GM23248 (cell line): ENCODE data around the gene ADAMTS14. TPM values are rescaled to one million over a fixed set of nuclear protein-coding genes. Genes with fewer than 3 reads are reported as not detected.
A peak's percentile ranks its signal among the peaks of the same experiment; 100 is the strongest.
"Not testable (repeated sequence)": the region's sequence is repeated elsewhere in the genome, so short reads cannot be mapped to it uniquely, and the experiment has no call there.

ENCODE experiments used
- DNase-seq: peaks from one replicate; pipeline ENCODE4 v3.0.0-alpha.2; 2015
- H2AFZ ChIP-seq: fragments of 200-600 bp; sonication (generic); 2 replicates; pipeline ENCODE4 v1.6.1; 2016; ENCODE audit warnings: antibody characterized with exemption
- H3F3A ChIP-seq: fragments of 200-600 bp; sonication (generic); 2 replicates; pipeline ENCODE4 v1.6.1; 2016; ENCODE audit warnings: mild to moderate bottlenecking, antibody characterized with exemption, mixed run types; ENCODE audit not compliant: insufficient read depth
- H3K27ac ChIP-seq: fragments of 200-600 bp; sonication (generic); 2 replicates; pipeline ENCODE4 v1.5.1; 2016; ENCODE audit warnings: mild to moderate bottlenecking
- H3K27me3 ChIP-seq: fragments of 200-600 bp; sonication (generic); replicated peaks from 2 replicates; pipeline ENCODE4 v1.6.1; 2016; ENCODE audit warnings: mild to moderate bottlenecking; ENCODE audit not compliant: insufficient read depth
- H3K36me3 ChIP-seq: fragments of 200-600 bp; sonication (generic); 2 replicates; pipeline ENCODE4 v1.6.1; 2016; ENCODE audit warnings: low read depth, mild to moderate bottlenecking
- H3K4me1 ChIP-seq: fragments of 200-600 bp; sonication (generic); 2 replicates; pipeline ENCODE4 v1.6.1; 2016; ENCODE audit warnings: mild to moderate bottlenecking; ENCODE audit not compliant: insufficient read depth
- H3K4me2 ChIP-seq: fragments of 200-600 bp; sonication (generic); one replicate; pipeline ENCODE4 v1.6.1; 2016; ENCODE audit warnings: mild to moderate bottlenecking; ENCODE audit not compliant: unreplicated experiment
- H3K4me3 ChIP-seq: fragments of 200-600 bp; sonication (generic); 2 replicates; pipeline ENCODE4 v1.5.1; 2016; ENCODE audit warnings: mild to moderate bottlenecking
- H3K79me2 ChIP-seq: fragments of 200-600 bp; sonication (generic); 2 replicates; pipeline ENCODE4 v1.6.1; 2016; ENCODE audit warnings: mild to moderate bottlenecking; ENCODE audit not compliant: insufficient read depth
- H3K9ac ChIP-seq: fragments of 200-600 bp; sonication (generic); 2 replicates; pipeline ENCODE4 v1.6.1; 2016; ENCODE audit warnings: mild to moderate bottlenecking
- H3K9me2 ChIP-seq: fragments of 200-600 bp; sonication (generic); 2 replicates; pipeline ENCODE4 v1.6.1; 2016; ENCODE audit warnings: mixed run types, mild to moderate bottlenecking, moderate library complexity; ENCODE audit not compliant: insufficient read depth
- H3K9me3 ChIP-seq: fragments of 200-600 bp; sonication (generic); one replicate; pipeline ENCODE4 v1.6.1; 2017; ENCODE audit warnings: low read depth
- H4K20me1 ChIP-seq: fragments of 200-600 bp; sonication (generic); 2 replicates; pipeline ENCODE4 v1.6.0; 2016; ENCODE audit not compliant: insufficient read depth
- EZH2 ChIP-seq: fragments of 200-600 bp; sonication (generic); IDR thresholded peaks from 2 replicates; pipeline ENCODE4 v1.6.1; 2018; ENCODE audit warnings: antibody characterized with exemption, mild to moderate bottlenecking; ENCODE audit not compliant: insufficient read depth, poor library complexity, severe bottlenecking
- EZH2phosphoT487 ChIP-seq: fragments of 200-600 bp; sonication (generic); IDR thresholded peaks from 2 replicates; pipeline ENCODE4 v1.6.1; 2018; ENCODE audit warnings: antibody characterized with exemption, moderate library complexity, mild to moderate bottlenecking, low read depth; ENCODE audit not compliant: insufficient read depth
- WGBS, 2 experiments: methylation state at CpG; one replicate each; pipeline ENCODE4 v1.1.6; 2015 to 2017; ENCODE audit warnings: low lambda C conversion rate in 2 of 2, low coverage in 1 of 2; ENCODE audit errors: missing lambda C conversion rate in 2 of 2; 5-methylcytosine and 5-hydroxymethylcytosine counted together
- in situ Hi-C: fragments of 300-500 bp; cut with MboI; formaldehyde crosslinking; loops from 2 replicates; pipeline ENCODE4 v1.15.0; 2020
- polyA plus RNA-seq: library from polyadenylated mRNA; unstranded; fragments of >200 nt; fragmentation: Nextera tagmentation; extraction: Ambion mirVana; gene quantifications from 2 replicates; pipeline ENCODE4 v1.2.1, GENCODE V29; 2016
- total RNA-seq: library from RNA; depleted of rRNA; stranded (reverse); fragments of >200 nt; shearing (Covaris generic); gene quantifications from 2 replicates; pipeline ENCODE4 v1.2.3, GENCODE V29; 2014

Gene ADAMTS14
- total and polyA plus RNA-seq, 2 experiments from 2014 or later = 0.91 to 0.97 TPM

DNA sequence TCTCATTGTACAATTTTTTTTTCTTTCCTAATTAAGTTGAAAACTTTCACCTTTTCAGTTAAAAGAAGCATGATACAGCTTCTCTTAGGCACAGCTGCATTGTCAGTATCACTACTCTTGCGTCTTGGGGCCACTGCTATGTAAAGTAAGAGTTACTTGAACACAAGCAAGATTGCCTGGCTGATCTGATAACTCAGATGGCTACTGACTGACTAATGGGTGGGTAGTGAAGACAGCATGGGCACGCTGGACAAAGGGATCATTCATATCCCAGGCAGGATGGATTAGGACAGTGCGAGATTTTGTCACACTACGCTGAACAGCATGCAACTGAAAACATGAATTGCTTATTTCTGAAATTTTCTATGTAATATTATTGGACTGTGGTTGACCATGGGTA lies 11.6 kb upstream of the ADAMTS14 start:
- no peaks in the 10 kb centered on the region for H3K27me3 ChIP-seq
- H3F3A ChIP-seq = peaks cover 43% of the 10 kb centered on the region
- H3K9ac ChIP-seq = no peak overlapping the region
- 97 to 98% methylated on average over 4 of the region's 4 CpGs for WGBS, 2 experiments
- no peaks in the 10 kb centered on the region for H3K79me2 ChIP-seq
- H2AFZ ChIP-seq = no peak overlapping the region
- peaks cover 35% of the 10 kb centered on the region for H3K4me1 ChIP-seq
- H3K36me3 ChIP-seq = no peaks in the 10 kb centered on the region
- H3K4me2 ChIP-seq = no peak overlapping the region
- H3K4me3 ChIP-seq = no peak overlapping the region
- H3K9me3 ChIP-seq = no peaks in the 10 kb centered on the region
- H3K27ac ChIP-seq = no peak overlapping the region
- TF ChIP-seq EZH2phosphoT487 (no peak), EZH2 (no peak)
- in situ Hi-C loops = no loop called here
- DNase-seq = no peak
- H4K20me1 ChIP-seq = no peaks in the 10 kb centered on the region
- no peaks in the 10 kb centered on the region for H3K9me2 ChIP-seq

DNA sequence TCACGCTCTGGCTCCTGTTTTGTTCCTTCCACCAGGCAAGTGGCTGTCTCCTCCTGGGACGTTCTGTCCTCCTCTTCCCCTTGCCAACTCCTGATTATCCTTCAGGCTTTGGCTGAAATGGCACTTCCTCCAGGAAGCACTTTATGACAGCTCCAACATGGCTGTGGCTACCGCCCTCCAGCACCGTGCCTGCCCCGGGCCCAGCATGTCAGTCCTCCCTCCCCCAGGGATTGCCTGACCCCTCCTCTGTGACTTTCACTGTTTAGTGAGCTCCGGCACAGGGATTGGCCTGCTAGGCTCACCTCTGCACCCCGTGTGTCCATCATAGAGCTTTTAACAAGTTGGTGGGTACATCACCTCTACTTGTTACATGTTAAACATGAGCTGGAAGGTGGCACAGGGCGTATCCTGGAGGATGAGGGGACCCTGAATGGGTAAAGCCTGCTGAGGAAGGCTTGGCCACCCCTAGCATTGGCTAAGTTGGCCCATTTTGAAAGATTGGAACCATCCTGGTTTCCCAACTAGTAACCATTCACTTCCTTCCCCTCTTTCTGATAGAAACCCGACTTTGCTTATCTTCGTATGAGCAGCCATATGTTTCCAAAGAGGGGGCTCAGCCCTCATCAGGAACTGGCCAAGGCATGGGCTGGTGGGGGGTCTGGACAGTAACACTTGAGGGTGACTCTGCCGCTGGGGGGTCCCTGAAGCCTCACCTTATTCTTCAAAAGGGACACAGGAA lies 10.5 kb upstream of the ADAMTS14 start:
- Histone ChIP-seq H3F3A (peaks cover 37% of the 10 kb centered on the region), H3K4me3 (no peak overlapping the region), H3K9ac (no peak overlapping the region), H3K36me3 (no peaks in the 10 kb centered on the region), H3K4me1 (peaks cover 27% of the 10 kb centered on the region), H2AFZ (no peak overlapping the region; the same call in 1 of the 2 replicates), H3K4me2 (no peak overlapping the region), H3K27ac (no peak overlapping the region), H3K9me2 (no peaks in the 10 kb centered on the region), H4K20me1 (no peaks in the 10 kb centered on the region), H3K79me2 (no peaks in the 10 kb centered on the region), H3K27me3 (no peaks in the 10 kb centered on the region), H3K9me3 (no peaks in the 10 kb centered on the region)
- 91 to 93% methylated on average over 11 of the region's 11 CpGs for WGBS, 2 experiments
- in situ Hi-C loops = no loop called here
- no peak for DNase-seq
- TF ChIP-seq EZH2 = no peak
- no peak for TF ChIP-seq EZH2phosphoT487

DNA sequence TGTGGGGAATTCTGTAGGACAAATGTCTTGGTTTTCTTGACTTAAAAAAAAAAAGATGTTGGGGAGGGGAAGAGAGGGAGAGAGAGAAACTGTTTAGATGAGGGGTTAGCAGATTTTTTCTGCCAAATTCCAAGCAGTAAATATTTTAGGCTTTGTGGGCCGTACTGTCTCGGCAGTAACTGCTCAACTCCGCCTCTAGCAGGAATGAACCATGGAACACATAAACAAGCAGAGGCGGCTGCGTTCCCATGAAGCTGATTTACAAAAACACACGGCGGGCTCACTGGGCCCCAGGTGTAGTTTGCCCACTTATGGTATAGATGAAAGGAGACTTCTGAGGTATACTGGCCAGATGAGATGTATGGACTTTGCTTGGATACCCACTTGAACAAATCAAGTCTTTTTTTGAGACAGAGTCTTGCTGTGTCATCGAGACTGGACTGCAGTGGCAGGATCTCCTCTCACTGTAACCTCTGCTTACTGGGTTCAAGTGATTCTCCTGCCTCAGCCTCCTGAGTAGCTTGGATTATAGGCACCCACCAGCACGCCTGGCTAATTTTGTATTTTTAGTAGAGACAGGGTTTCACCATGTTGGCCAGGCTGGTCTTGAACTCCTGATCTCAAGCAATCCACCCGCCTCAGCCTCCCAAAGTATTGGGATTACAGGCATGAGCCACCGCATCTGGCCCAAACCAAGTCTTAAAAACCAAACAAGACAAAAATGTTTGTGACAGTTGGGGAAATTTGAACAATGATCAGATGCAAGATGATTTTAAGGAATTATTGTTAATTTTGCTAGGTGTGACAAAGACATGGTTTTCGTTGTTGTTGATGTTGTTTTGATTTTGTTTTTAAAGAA lies 9.7 kb upstream of the ADAMTS14 start:
- no peak overlapping the region for H3K27ac ChIP-seq
- 92 to 93% methylated on average over 12 of the region's 12 CpGs for WGBS, 2 experiments
- H3K4me2 ChIP-seq = no peak overlapping the region

DNA sequence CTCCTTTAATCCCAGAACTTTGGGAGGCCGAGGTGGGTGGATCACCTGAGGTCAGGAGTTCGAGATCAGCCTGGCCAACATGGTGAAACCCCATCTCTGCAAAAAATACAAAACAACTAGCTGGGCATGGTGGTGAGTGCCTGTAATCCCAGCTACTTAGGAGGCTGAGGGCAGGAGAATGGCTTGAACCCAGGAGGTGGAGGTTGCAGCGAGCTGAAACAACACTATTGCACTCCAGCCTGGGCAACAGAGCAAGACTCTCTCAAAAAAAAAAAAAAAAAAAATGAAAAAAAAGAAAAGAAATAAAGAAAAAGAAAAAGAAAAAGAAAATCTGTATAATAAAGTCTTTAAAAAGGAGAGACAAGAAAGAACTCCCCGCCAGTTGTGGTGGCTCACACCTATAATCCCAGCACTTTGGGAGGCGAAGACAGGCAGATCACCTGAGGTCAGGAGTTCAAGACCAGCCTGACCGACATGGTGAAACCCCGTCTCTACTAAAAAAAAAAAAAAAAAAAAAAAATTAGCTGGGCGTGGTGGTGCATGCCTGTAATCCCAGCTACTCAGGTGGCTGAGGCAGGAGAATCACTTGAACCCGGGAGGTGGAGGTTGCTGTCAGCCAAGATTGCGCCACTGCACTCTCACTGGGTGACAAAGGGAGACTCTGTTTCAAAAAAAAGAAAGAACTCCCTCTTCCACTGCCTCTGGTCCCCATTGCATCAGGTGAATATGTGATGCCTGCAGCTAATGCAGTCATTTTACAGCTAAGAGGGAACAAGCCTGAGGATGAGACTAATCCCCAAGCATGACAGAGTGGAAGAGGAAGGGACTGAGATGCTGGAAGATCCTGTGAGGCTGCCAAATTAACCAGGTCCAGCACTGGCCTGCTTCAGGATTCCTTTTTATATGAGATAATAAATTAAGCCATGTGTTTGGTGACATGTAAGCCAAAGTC lies 8.6 kb upstream of the ADAMTS14 start:
- H3K36me3 ChIP-seq = not testable (repeated sequence)
- peak overlapping the region; percentile 59 for H3K4me2 ChIP-seq
- DNase-seq = peak; percentile 74

More for the DNA sequence above, 9.7 kb upstream of the ADAMTS14 start:
- in situ Hi-C loops = no loop called here
- Histone ChIP-seq H3K9ac (no peak overlapping the region), H3K9me2 (no peaks in the 10 kb centered on the region), H3K4me1 (peaks cover 19% of the 10 kb centered on the region), H3K36me3 (no peaks in the 10 kb centered on the region), H3F3A (peaks cover 29% of the 10 kb centered on the region), H3K27me3 (no peaks in the 10 kb centered on the region), H3K4me3 (no peak overlapping the region), H2AFZ (no peak overlapping the region), H4K20me1 (no peaks in the 10 kb centered on the region), H3K79me2 (no peaks in the 10 kb centered on the region), H3K9me3 (no peaks in the 10 kb centered on the region)
- no peak for TF ChIP-seq EZH2phosphoT487
- TF ChIP-seq EZH2 = no peak
- no peak for DNase-seq

More for the DNA sequence above, 8.6 kb upstream of the ADAMTS14 start:
- peaks cover 26% of the 10 kb centered on the region for H3F3A ChIP-seq
- H3K4me1 ChIP-seq = peaks cover 18% of the 10 kb centered on the region
- H4K20me1 ChIP-seq, H3K9me3 ChIP-seq, H3K4me3 ChIP-seq, H2AFZ ChIP-seq, in situ Hi-C loops, H3K9me2 ChIP-seq, H3K79me2 ChIP-seq, H3K27me3 ChIP-seq: not testable (repeated sequence)
- H3K9ac ChIP-seq = peak overlapping the region; percentile 75
- WGBS, 2 experiments = 79 to 85% methylated on average over 10 of the region's 10 CpGs
- peak overlapping the region; percentile 88 for H3K27ac ChIP-seq
